ENCODE results near the gene HRAS. TPM values are rescaled to one million over a fixed set of nuclear protein-coding genes. Genes with fewer than 3 reads are reported as not detected.

Gene HRAS
- total and polyA plus RNA-seq, 4 donors = 20.5 to 133 (median 69.7) TPM

DNA sequence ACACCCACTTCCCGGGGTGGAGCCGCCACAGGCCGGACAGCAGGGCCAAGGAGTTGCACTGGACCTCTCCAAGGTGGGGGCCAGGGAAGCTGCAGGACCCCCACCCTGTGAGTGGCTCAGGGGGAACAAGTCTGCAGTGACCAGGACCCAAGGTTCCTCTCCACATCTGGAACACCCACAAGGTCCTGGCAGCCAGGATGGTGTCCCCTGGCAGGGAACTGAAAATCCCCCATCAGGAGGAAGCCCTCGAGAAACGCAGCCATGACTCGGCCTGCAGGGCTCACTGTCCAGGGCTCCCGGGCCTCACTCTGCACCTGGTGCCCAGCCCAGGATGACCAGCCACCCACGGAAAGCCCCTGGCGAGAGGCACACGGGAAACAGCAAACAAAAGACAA lies 39.8 kb downstream of the HRAS start:
- H3K27me3 ChIP-seq (ENCODE audit: control insufficient read depth in 3 of 3, insufficient read depth in 3 of 3, low read length in 2 of 3) = no peaks in the 10 kb centered on the region
- no peak overlapping the region for H3K9ac ChIP-seq (ENCODE audit: insufficient read depth in 1 of 2, low read length in 2 of 2)
- ATAC-seq (ENCODE audit: insufficient read depth, low FRiP score) (no peak), DNase-seq (no peak)
- no peaks in the 10 kb centered on the region for H3K4me1 ChIP-seq (ENCODE audit: control insufficient read depth in 5 of 5, insufficient read depth in 5 of 5, low read length in 5 of 5)
- TF ChIP-seq, protein P1, sequence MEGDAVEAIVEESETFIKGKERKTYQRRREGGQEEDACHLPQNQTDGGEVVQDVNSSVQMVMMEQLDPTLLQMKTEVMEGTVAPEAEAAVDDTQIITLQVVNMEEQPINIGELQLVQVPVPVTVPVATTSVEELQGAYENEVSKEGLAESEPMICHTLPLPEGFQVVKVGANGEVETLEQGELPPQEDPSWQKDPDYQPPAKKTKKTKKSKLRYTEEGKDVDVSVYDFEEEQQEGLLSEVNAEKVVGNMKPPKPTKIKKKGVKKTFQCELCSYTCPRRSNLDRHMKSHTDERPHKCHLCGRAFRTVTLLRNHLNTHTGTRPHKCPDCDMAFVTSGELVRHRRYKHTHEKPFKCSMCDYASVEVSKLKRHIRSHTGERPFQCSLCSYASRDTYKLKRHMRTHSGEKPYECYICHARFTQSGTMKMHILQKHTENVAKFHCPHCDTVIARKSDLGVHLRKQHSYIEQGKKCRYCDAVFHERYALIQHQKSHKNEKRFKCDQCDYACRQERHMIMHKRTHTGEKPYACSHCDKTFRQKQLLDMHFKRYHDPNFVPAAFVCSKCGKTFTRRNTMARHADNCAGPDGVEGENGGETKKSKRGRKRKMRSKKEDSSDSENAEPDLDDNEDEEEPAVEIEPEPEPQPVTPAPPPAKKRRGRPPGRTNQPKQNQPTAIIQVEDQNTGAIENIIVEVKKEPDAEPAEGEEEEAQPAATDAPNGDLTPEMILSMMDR (IDR thresholded peaks at IDR 0.05; ENCODE audit: control extremely low read depth, extremely low read depth) = no peak
- H3K9me3 ChIP-seq (ENCODE audit: control insufficient read depth in 4 of 4, insufficient read depth in 3 of 4, low read length in 3 of 4) = no peaks in the 10 kb centered on the region
- H3K4me3 ChIP-seq = no peak overlapping the region
- WGBS, 2 donors = 70 to 80% methylated on average over 10 of the region's 10 CpGs
- peaks cover 6 to 75% (median 39%) of the 10 kb centered on the region in 4 donors for H3K36me3 ChIP-seq (ENCODE audit: control insufficient read depth in 4 of 4, insufficient read depth in 4 of 4, low read length in 4 of 4)
- no peak overlapping the region for H3K27ac ChIP-seq (ENCODE audit: low read depth in 1 of 2, low read length in 1 of 2)

- no peak for ATAC-seq (ENCODE audit: insufficient read depth, low FRiP score)
- Histone ChIP-seq H3K4me1 (ENCODE audit: control insufficient read depth in 5 of 5, insufficient read depth in 5 of 5, low read length in 5 of 5) (no peaks in the 10 kb centered on the region), H3K9ac (ENCODE audit: insufficient read depth in 1 of 2, low read length in 2 of 2) (no peak overlapping the region), H3K27ac (ENCODE audit: low read depth in 1 of 2, low read length in 1 of 2) (no peak overlapping the region), H3K9me3 (ENCODE audit: control insufficient read depth in 4 of 4, insufficient read depth in 3 of 4, low read length in 3 of 4) (no peaks in the 10 kb centered on the region), H3K27me3 (ENCODE audit: control insufficient read depth in 3 of 3, insufficient read depth in 3 of 3, low read length in 2 of 3) (no peaks in the 10 kb centered on the region), H3K4me3 (no peak overlapping the region), H3K36me3 (ENCODE audit: control insufficient read depth in 4 of 4, insufficient read depth in 4 of 4, low read length in 4 of 4) (peaks cover 6 to 75% (median 38%) of the 10 kb centered on the region in 4 donors)
- TF ChIP-seq, protein P1 (IDR thresholded peaks at IDR 0.05; ENCODE audit: control extremely low read depth, extremely low read depth) = no peak
- WGBS, 2 donors = 90 to 91% methylated on average over 35 to 37 of the region's 37 CpGs
- DNase-seq = no peak
These were observed 40.4 kb downstream of the HRAS start for GRCh38 chr11:494761-495536.

DNA sequence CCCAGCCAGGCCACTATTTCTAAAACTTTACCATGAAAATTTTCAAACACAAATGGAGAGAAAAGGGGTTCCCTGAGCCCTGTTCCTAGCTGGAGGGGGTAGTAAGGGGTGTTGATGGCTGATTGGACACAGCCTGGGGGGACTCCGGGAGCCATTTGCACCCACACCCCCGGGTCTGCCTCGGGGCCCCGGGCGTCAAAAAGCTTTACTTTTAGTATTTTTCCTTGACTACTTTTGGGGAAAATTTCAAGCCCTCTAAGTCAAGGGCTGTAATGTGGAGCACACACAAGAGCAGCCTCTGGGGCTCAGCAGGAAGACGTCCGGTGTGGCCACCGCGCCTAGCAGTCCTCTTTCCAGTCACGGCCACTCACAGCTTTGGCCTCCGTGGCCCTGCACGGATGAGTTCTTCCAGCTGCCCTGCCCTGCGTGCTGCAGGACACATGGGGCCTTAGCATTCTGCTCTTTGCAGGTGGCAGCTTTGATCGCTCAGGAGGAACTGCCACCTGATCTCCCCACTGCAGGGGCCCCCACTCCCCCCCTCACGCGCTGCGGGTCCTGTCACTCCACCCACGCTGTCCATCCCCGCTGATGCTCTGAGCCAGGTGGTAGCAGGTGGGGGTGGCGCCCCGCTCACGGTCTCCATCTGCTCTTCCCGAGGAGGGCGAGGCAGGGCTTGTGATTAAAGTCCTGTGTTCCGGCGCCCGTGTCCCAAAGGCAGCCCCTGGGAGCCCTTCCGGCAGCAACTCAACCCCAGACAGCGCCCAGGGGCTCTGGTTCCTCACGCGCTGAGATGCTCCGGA lies 42.7 kb downstream of the HRAS start:
- H3K27ac ChIP-seq (ENCODE audit: low read depth in 1 of 2, low read length in 1 of 2) = no peak overlapping the region
- 91% methylated on average over 32 of the region's 32 CpGs for WGBS, 2 donors
- H3K27me3 ChIP-seq (ENCODE audit: control insufficient read depth in 3 of 3, insufficient read depth in 3 of 3, low read length in 2 of 3) = no peaks in the 10 kb centered on the region
- H3K9ac ChIP-seq (ENCODE audit: insufficient read depth in 1 of 2, low read length in 2 of 2) = no peak overlapping the region
- TF ChIP-seq, protein P1 (IDR thresholded peaks at IDR 0.05; ENCODE audit: control extremely low read depth, extremely low read depth) = no peak
- DNase-seq = no peak
- no peak overlapping the region for H3K4me3 ChIP-seq
- H3K4me1 ChIP-seq (ENCODE audit: control insufficient read depth in 5 of 5, insufficient read depth in 5 of 5, low read length in 5 of 5) = no peaks in the 10 kb centered on the region
- peaks cover 3 to 63% (median 23%) of the 10 kb centered on the region in 4 donors for H3K36me3 ChIP-seq (ENCODE audit: control insufficient read depth in 4 of 4, insufficient read depth in 4 of 4, low read length in 4 of 4)
- no peak for ATAC-seq (ENCODE audit: insufficient read depth, low FRiP score)
- no peaks in the 10 kb centered on the region for H3K9me3 ChIP-seq (ENCODE audit: control insufficient read depth in 4 of 4, insufficient read depth in 3 of 4, low read length in 3 of 4)

Data from lung (tissue), 12 donors.